ENCODE data around the gene PTGFRN.

PTGFRN gene

GRCh38 chr1:116889380-116889779 is 20.3 kb upstream of the PTGFRN start:
- no peak for DNase-seq (ENCODE audit: low read depth)

GRCh38 chr1:116891396-116892079 is 18.2 kb upstream of the PTGFRN start:
- DNase-seq (ENCODE audit: low read depth), result no peak

GRCh38 chr1:116895073-116895472 is 14.6 kb upstream of the PTGFRN start:
- no peak for DNase-seq (ENCODE audit: low read depth)

GRCh38 chr1:116899529-116899928 is 10.2 kb upstream of the PTGFRN start:
- no peak for DNase-seq (ENCODE audit: low read depth)

DNA sequence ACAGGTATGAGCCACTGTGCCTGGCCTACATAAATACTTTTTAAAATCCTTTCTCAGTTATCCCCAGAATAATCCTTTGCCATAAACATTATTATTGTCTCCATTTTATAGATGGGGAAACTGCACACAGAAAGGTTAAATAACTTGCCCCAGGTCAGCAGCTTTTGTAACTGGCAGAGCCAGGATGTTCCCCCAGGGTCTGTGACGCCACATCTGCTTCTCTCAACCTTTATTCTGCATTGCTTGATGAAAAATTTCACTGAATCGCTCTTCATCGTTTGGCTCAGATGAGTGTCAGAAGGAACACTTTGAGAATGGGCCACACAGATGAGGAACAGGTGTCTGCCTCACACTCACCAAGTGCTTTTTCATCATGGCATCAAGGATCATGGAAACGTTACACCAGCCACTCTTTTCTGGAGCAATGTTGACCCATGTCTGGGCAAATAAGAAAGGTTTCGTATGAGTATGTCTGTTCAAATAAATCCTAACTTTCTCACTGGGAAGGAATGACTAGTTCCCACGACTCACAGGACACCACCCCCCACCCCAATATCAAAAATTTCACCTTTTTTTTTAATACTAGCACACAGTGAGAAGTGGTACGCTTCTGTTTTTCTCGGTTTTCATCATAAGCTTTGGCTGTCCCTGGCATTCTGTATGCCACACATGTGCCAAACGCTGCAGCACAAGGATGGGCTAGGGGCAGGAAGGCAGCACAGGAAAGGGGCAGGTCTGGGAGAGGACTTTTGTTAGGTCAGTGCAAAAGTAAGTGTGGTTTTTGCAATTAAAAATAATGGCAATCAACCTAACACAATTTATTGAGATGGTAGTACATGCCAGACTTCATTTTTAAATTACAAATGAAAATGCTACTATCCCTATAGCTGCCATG is 9.0 kb upstream of the PTGFRN start:
- DNase-seq (ENCODE audit: low read depth), result no peak

GRCh38 chr1:116902027-116902426 is 7.7 kb upstream of the PTGFRN start:
- DNase-seq (ENCODE audit: low read depth), result no peak

DNA sequence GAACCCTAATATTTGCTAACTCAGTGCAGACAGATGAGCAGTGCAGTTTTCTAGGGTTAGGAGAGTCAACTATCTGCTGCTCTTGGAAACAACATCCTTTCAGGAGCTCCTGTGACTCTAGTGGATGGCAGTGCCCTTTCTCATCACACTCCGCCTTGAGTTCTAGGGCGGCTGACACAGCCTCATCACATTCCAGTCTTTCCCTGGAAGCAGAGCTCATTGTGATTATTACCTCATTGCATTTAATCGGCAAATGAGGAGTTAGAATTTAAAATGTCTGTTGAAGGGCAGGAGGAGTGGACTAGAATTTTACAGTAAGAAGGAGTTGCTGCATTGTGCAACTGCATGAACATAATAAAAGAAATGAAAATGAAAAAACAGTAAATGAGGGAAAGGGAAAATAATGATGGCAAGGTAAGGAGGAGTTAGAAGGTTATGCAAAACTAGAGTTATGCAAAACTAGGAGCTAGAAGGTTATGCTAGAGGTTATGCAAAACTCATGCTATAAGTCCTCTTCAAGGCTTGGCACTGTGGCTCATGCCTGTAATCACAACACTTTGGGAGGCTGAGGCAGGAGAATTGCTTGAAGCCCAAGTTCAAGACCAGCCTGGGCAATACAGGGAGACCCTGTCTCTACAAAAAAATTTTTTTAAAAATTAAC is 6.9 kb upstream of the PTGFRN start:
- DNase-seq (ENCODE audit: low read depth), result no peak

DNA sequence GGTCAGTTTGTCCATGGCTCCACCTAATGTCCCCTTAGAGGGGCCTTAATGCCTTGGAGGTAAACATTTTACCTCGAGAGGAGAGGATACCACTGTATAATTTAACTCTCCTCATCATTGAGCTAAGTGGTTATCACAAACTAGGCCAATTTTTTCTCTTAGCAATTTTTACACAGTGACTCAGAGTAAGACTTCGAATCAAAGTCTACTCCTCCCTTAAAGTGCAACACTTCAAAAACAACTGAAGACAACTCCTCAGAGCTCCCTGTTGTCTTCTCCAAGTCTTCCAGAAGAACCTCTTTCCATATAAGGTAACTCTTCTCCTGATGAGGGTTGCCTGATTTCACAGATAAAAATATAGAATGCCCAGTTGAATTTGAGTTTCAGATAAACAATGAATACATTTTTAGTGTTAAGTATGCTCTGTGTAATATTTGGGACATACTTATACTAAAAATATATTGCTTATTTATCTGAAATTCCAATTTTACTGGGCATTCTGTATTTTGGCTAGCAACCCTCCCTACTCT is 4.9 kb upstream of the PTGFRN start:
- no peak for DNase-seq (ENCODE audit: low read depth)

- DNase-seq (ENCODE audit: low read depth), result no peak
Observed at GRCh38 chr1:116906812-116907211, 2.9 kb upstream of the PTGFRN start.

GRCh38 chr1:116907351-116907750 is 2.4 kb upstream of the PTGFRN start:
- DNase-seq (ENCODE audit: low read depth), result no peak

- no peak for DNase-seq (ENCODE audit: low read depth)
Observed at GRCh38 chr1:116908266-116908665, 1.4 kb upstream of the PTGFRN start.

DNA sequence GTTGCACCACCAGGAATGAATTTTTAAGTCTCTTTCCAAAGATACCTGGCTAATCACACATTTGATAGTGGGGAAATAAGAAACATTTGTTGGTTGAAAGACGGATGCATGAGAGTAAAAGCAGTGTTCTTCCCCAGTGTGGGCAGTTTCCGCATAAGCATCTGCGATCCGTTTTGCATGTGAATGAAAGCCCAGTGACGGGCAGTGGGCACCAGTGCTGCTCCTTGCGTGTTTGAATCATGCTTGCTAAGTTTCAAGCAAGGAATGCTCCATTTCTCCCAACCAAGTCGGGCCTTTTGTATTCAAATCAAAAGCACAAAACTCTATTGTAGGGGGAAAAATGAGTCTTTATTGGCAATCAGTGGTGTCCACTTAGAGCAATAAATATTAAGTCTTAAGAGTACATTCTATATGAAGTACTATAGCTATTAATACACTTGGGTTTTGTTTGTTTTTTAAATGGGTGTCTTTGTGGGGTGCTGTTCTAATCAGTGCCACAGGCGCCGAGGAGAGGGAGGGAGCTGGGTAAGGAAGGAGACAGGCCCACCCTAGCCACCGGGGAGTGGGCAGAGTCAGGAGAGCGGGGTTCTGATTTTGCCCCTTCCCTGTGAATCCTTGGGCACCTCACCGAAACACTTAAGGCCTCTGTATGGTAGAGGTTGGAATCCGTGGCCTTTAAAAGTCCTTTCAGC is 750 bp upstream of the PTGFRN start:
- no peak for DNase-seq (ENCODE audit: low read depth)

- peak; percentile 32 for DNase-seq (ENCODE audit: low read depth)
Observed at GRCh38 chr1:116910379-116911187, 867 bp downstream of the PTGFRN start.

DNA sequence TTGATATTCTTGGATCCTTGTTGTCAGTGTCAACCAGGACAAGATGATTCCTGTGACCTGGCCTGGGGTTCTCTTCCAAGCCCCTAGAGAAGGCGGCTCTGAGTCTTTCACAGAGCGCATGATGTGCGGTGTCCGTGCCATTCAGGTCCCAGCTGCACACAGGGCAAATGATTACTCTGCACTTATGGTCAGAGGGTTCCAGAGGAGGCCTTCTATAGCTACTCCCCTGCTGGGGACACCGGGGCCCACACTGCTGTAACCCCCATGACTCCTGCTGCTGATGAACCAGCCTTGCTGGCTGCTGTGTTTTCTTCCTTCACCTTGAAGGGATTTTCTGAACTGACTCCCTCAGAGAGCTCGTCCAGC is 1.5 kb downstream of the PTGFRN start:
- DNase-seq (ENCODE audit: low read depth), result no peak

GRCh38 chr1:116911779-116912469 is 2.2 kb downstream of the PTGFRN start:
- no peak for DNase-seq (ENCODE audit: low read depth)

- DNase-seq (ENCODE audit: low read depth), result no peak
Observed at GRCh38 chr1:116912846-116913245, 3.1 kb downstream of the PTGFRN start.

DNA sequence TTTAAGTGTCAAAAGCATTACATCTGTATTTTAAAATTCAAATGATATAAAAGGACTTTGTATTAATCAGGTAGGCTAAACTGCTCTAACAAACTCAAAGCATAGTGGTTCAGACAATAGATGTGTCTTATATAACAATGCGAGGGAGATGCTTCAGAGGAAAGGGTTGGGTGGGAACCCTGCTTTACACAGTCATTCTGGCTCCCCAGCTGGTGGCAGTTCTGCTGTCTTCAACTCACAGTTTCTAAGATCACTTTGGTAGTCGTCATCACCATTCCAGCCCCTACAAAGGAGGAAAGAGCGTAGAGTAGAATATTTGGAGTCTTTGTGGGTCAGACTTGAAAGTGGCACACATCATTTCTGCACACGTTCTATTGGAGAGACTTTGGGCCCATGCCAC is 4.2 kb downstream of the PTGFRN start:
- no peak for DNase-seq (ENCODE audit: low read depth)

DNA sequence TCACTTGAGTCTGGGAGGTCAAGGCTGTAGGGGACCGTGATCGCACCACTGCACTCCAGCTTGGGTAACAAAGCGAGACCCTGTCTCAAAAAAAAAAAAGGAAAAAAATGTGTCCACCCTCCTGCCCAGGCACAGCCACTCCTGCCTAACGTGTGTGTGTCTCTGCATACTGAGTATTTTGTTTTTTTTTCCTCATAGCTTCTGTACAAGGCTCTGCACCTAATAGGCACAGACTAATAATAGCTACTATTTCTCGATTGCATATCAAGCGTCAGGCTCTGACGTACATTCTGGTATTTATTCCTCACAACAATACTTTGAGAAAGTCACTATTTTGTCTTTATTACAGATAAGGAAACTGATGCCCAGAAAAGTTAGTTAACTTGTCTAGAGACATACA is 5.0 kb downstream of the PTGFRN start:
- DNase-seq (ENCODE audit: low read depth), result no peak

DNA sequence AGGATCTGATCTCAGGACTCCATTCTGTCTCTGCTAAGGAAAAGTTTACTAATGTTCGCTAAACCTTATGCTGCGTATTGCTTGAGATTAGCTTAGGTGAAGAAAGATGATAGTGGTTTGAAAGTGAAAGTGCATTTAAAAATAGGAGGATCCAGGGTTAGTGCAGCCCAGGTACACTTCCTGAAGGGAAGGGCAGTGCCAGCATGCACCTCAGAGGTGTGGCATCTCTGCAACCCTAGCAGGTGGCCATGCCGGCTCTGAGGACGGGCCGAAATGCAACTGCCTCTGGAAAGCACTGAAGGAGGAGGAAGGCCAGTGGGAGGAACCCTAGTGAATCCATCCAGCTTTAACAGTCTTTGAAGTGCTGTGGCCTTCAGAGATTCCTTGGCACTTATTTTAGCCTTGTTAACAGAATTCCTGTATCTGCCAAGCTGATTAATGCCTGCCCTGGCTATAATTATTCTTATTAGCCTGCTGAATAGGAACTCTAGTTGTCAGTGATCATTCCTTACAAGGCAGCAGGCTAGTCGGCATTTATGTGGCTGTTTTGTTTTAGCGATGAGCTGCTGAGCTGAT is 5.5 kb downstream of the PTGFRN start:
- no peak for DNase-seq (ENCODE audit: low read depth)

DNA sequence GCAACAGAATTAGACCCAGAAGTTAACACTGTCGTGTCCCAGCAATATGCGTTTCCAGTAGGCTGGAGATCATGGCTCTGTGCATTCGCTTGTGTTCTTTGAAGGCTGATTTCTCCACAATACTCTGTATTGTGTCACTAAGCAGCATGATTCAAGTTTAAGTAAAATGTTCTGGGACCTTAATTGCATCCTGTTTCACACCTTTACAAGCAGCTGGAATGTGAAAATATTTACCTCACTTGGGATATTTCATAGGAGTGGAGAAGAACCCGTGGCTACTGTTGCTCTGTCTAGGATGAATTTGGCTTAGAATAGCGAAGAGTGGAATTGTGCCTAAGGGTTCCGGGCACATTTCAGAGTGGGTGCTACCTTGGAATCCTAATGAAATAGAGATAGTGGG is 6.3 kb downstream of the PTGFRN start:
- no peak for DNase-seq (ENCODE audit: low read depth)

Measured in activated T-cell treated with anti-CD3 and anti-CD28 coated beads for 24 hours (primary cell).